HL-60 (cell line): ENCODE measurements around the gene MSH5.

ENCODE experiments used
- CTCF ChIP-seq: IDR thresholded peaks from one replicate; pipeline ENCODE4 v1.5.1; 2011; ENCODE audit warnings: low read length, control low read depth, inconsistent platforms; ENCODE audit not compliant: insufficient read depth
- GABPA ChIP-seq: IDR thresholded peaks from 2 replicates; pipeline ENCODE4 v1.6.1; 2012; ENCODE audit warnings: low read depth
- POLR2AphosphoS5 ChIP-seq: IDR thresholded peaks from 2 replicates; pipeline ENCODE4 v1.6.1; 2012; ENCODE audit warnings: low read depth
- REST ChIP-seq: IDR thresholded peaks from 2 replicates; pipeline ENCODE4 v1.6.1; 2012; ENCODE audit warnings: low read depth; ENCODE audit not compliant: insufficient replicate concordance

DNA sequence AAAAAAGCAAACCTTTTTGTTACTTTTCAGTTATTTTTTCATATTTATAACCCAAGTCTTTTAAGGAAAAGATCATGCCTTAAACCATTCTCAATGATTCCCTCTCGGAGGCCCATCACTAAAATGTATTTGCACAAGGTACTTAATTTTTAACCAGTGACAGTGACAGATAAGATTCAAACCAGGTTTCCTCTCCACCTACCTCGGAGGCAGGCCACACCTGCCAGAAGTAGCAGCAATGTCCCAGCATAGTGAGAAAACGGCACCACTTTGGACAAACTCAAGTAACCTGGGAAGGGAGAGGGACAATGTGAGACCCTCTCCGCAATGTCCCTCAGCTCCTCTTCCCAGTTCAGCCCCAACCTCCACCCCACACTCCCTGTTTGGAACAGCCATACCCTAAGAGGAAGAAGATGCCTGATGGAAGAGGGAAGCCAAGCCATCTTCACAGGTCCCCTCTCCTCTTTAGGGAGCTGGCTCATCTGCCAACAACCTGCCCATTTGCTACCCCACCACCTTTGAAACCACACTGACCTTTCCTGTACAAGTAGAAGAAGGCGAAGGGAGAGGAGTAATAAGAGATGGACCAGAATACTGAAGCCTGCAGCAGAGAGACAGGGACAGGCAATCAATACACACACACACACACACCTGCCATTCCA is 38.9 kb upstream of the MSH5 start:
- TF ChIP-seq CTCF (no peak), POLR2AphosphoS5 (no peak), GABPA (no peak), REST (no peak)
